HCT116 (cell line): ENCODE results near the gene NXPH2. TPM values are rescaled to one million over a fixed set of nuclear protein-coding genes. Genes with fewer than 3 reads are reported as not detected.

ENCODE experiments used
- ATAC-seq: fragments of 200-7000 bp; cut with Tn5 transposase; 2 replicates; pipeline ENCODE4 v1.9.1; 2020; ENCODE audit warnings: mild to moderate bottlenecking, moderate library complexity
- BruUV-seq: library from RNA; stranded (reverse); fragments of 400-500 nt; replicated peaks from 2 replicates; lab custom pipeline; 2021; lab: Mats Ljungman, UMichigan
- CTCF ChIA-PET: fragments of 300-600 bp; sonication (Branson Sonifier 250); formaldehyde crosslinking; loops from one replicate; lab custom pipeline; 2021; ENCODE audit warnings: antibody characterized with exemption; lab: Charles Lee
- POLR2A ChIA-PET: fragments of 300-600, 350-600 bp; sonication (Branson Sonifier 250); formaldehyde crosslinking; loops from one replicate; lab custom pipeline; 2021; ENCODE audit warnings: antibody characterized with exemption; lab: Charles Lee
- RAD21 ChIA-PET, 2 experiments: fragments of 300-600 bp; sonication (Branson Sonifier 250); formaldehyde crosslinking; loops; one replicate each; lab custom pipeline; 2023; ENCODE audit warnings: low total read pairs in 2 of 2; ENCODE audit not compliant: uncharacterized antibody in 2 of 2, unreplicated experiment in 2 of 2, low non-redundant PET in 1 of 2; lab: Charles Lee
- DNase-seq: peaks from one replicate; pipeline ENCODE4 v3.0.0-alpha.2; 2010; ENCODE audit warnings: low read depth, low spot score
- H2AFZ ChIP-seq: fragments of 200-600 bp; shearing (Covaris generic), sonication (generic); 2 replicates; pipeline ENCODE4 v1.6.1; 2017; ENCODE audit warnings: low read depth, mixed run types, mixed read lengths, antibody characterized with exemption, low read length; ENCODE audit not compliant: poor library complexity, severe bottlenecking
- H3K27ac ChIP-seq: 2 replicates; pipeline ENCODE4 v1.5.1; 2012; ENCODE audit warnings: low read depth, low read length
- H3K27me3 ChIP-seq: fragments of 200-600 bp; sonication (generic); 2 replicates; pipeline ENCODE4 v1.6.1; 2016; ENCODE audit warnings: mixed run types, low read length, mixed read lengths; ENCODE audit not compliant: insufficient read depth
- H3K36me3 ChIP-seq, 2 experiments: fragments of 200-500 bp in 1 of 2; fragments of 200-600 bp in 1 of 2; sonication (Bioruptor generic) in 1 of 2; sonication (generic) in 1 of 2; 2 replicates each; pipeline versions ENCODE4 v1.5.1 to v1.6.1; 2014 to 2016; ENCODE audit warnings: low read length in 2 of 2, inconsistent platforms in 1 of 2, mixed read lengths in 1 of 2, mixed run types in 1 of 2; ENCODE audit not compliant: insufficient read depth in 2 of 2, control insufficient read depth in 1 of 2
- H3K4me1 ChIP-seq, 2 experiments: fragments of 200-600 bp in 1 of 2; sonication (generic) in 1 of 2; 2 replicates each; pipeline versions ENCODE4 v1.5.1 to v1.6.1; 2012 to 2017; ENCODE audit warnings: low read length in 2 of 2, inconsistent platforms in 1 of 2, mild to moderate bottlenecking in 1 of 2, mixed read lengths in 1 of 2, mixed run types in 1 of 2, moderate library complexity in 1 of 2; ENCODE audit not compliant: insufficient read depth in 2 of 2, control insufficient read depth in 1 of 2
- H3K4me2 ChIP-seq: fragments of 200-600 bp; sonication (generic); 2 replicates; pipeline ENCODE4 v1.6.1; 2017; ENCODE audit warnings: mixed run types, low read length, mixed read lengths
- H3K4me3 ChIP-seq, 2 experiments: fragments of 200-600 bp in 1 of 2; sonication (generic) in 1 of 2; replicated peaks in 1 of 2; 2 replicates each; pipeline ENCODE4 v1.5.1; 2011 to 2016; ENCODE audit warnings: low read length in 2 of 2, control low read depth in 1 of 2, low read depth in 1 of 2, mild to moderate bottlenecking in 1 of 2, mixed read lengths in 1 of 2, mixed run types in 1 of 2
- H3K79me2 ChIP-seq: fragments of 200-600 bp; sonication (generic); 2 replicates; pipeline ENCODE4 v1.6.1; 2017; ENCODE audit warnings: mild to moderate bottlenecking, mixed run types, low read length, moderate library complexity, mixed read lengths; ENCODE audit not compliant: insufficient read depth
- H3K9ac ChIP-seq: fragments of 200-600 bp; sonication (generic); 2 replicates; pipeline ENCODE4 v1.6.1; 2016; ENCODE audit warnings: low read length, mixed read lengths
- H3K9me2 ChIP-seq: fragments of 200-600 bp; sonication (generic), shearing (Covaris generic); 2 replicates; pipeline ENCODE4 v1.6.1; 2017; ENCODE audit warnings: mixed run types, mild to moderate bottlenecking, moderate library complexity; ENCODE audit not compliant: insufficient read depth
- H3K9me3 ChIP-seq, 2 experiments: fragments of 200-500 bp in 1 of 2; fragments of 200-600 bp in 1 of 2; sonication (Bioruptor generic) in 1 of 2; sonication (generic) in 1 of 2; 2 replicates each; pipeline ENCODE4 v1.6.1; 2014 to 2017; ENCODE audit warnings: low read length in 2 of 2, mixed read lengths in 2 of 2, inconsistent platforms in 1 of 2, low read depth in 1 of 2, mild to moderate bottlenecking in 1 of 2, mixed run types in 1 of 2, moderate library complexity in 1 of 2; ENCODE audit not compliant: control insufficient read depth in 1 of 2, insufficient read depth in 1 of 2
- H4K20me1 ChIP-seq: fragments of 200-600 bp; sonication (generic), shearing (Covaris generic); 2 replicates; pipeline ENCODE4 v1.6.1; 2017; ENCODE audit warnings: mixed run types, mild to moderate bottlenecking, moderate library complexity; ENCODE audit not compliant: insufficient read depth
- CBX3 ChIP-seq: IDR thresholded peaks from 2 replicates; pipeline ENCODE4 v1.6.1; 2012; ENCODE audit warnings: low read depth
- CEBPB ChIP-seq: IDR thresholded peaks from 2 replicates; pipeline ENCODE4 v1.6.1; 2012; ENCODE audit warnings: low read depth
- ELF1 ChIP-seq: IDR thresholded peaks from 2 replicates; pipeline ENCODE4 v1.6.1; 2012; ENCODE audit warnings: low read depth, borderline replicate concordance
- EZH2 ChIP-seq: fragments of 200-600 bp; sonication (generic); IDR thresholded peaks from 2 replicates; pipeline ENCODE4 v1.6.1; 2017; ENCODE audit warnings: antibody characterized with exemption, mixed run types
- FOSL1 ChIP-seq: IDR thresholded peaks from 2 replicates; pipeline ENCODE4 v1.6.1; 2012; ENCODE audit warnings: low read depth
- JUND ChIP-seq: IDR thresholded peaks from 2 replicates; pipeline ENCODE4 v1.6.1; 2012
- RAD21 ChIP-seq: IDR thresholded peaks from 2 replicates; pipeline ENCODE4 v1.6.1; 2012; ENCODE audit warnings: low read depth, mild to moderate bottlenecking
- SIN3A ChIP-seq: IDR thresholded peaks from 2 replicates; pipeline ENCODE4 v1.6.1; 2012; ENCODE audit warnings: low read depth
- SRF ChIP-seq: IDR thresholded peaks from 2 replicates; pipeline ENCODE4 v1.6.1; 2012; ENCODE audit warnings: low read depth
- TCF7L2 ChIP-seq: IDR thresholded peaks from 2 replicates; pipeline ENCODE4 v1.7.0; 2011; ENCODE audit warnings: borderline replicate concordance, inconsistent platforms; ENCODE audit not compliant: insufficient read depth, insufficient read length; ENCODE audit errors: extremely low read depth
- YY1 ChIP-seq: IDR thresholded peaks from 2 replicates; pipeline ENCODE4 v1.6.1; 2011; ENCODE audit warnings: low read length, low read depth, moderate library complexity, mild to moderate bottlenecking; ENCODE audit not compliant: insufficient replicate concordance; ENCODE audit errors: extremely low read depth
- ZFX ChIP-seq: fragments of 450-650 bp; IDR thresholded peaks from 2 replicates; pipeline ENCODE4 v1.6.1; 2017
- ZNF274 ChIP-seq: fragments of 200-500 bp; sonication (Bioruptor generic); IDR thresholded peaks from 2 replicates; pipeline ENCODE4 v1.6.1; 2014; ENCODE audit warnings: mild to moderate bottlenecking, low read depth, low read length, inconsistent platforms
- intact Hi-C: fragments of 100-400 bp; cut with micrococcal nuclease; formaldehyde crosslinking; loops from 2 replicates; pipeline ENCODE4 v1.10.0; 2022
- total RNA-seq: library from RNA; stranded (reverse); gene quantifications from one replicate; pipeline ENCODE4 v1.2.1, GENCODE V29; 2021; ENCODE audit not compliant: unreplicated experiment
- TF ChIP-seq, protein P1 (sequence below), 3 experiments: fragments of 200-600 bp in 1 of 3; sonication (generic) in 1 of 3; IDR thresholded peaks in 2 of 3; conservative IDR thresholded peaks in 1 of 3; 2 replicates each; pipeline ENCODE4 v1.5.1; 2012 to 2017; ENCODE audit warnings: low read depth in 2 of 3, low read length in 2 of 3, antibody characterized with exemption in 1 of 3, borderline replicate concordance in 1 of 3, control low read depth in 1 of 3, mild to moderate bottlenecking in 1 of 3, mixed read lengths in 1 of 3, mixed run types in 1 of 3, moderate library complexity in 1 of 3; ENCODE audit not compliant: insufficient read depth in 1 of 3
- TF ChIP-seq, protein P2 (sequence below): IDR thresholded peaks from 2 replicates; pipeline ENCODE4 v1.6.1; 2012
- TF ChIP-seq, protein P3 (sequence below): IDR thresholded peaks from 2 replicates; pipeline ENCODE4 v1.6.1; 2012

The NXPH2 gene
- total RNA-seq, 1 experiment from 2014 or later = not detected

DNA sequence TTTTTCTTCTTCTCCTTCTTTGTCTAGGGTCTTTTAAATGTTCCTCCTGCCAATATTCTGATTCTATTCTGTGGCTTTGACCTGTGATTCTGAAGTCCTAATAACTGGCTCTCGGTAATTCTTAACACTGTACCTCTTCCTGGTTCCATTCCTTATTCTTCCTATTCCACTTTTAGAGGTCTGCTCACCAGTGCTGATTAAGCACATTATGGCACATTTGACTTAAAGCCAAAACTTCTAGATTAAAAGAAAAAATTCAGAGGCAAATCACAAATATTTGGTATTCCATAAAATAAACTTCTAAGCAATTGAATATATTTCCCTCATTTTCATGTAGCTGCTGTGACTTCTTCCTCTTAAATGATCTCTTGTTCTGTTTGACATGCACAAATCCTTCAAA is 47.5 kb downstream of the NXPH2 start:
- peaks cover 0 to 13% of the 10 kb centered on the region in 2 experiments; a peak in 2 of 4 replicates for H3K9me3 ChIP-seq
- H3K27me3 ChIP-seq = no peaks in the 10 kb centered on the region
- H3K79me2 ChIP-seq = no peaks in the 10 kb centered on the region
- DNase-seq (no peak), ATAC-seq (no peak)
- H3K9ac ChIP-seq = no peak overlapping the region
- no peaks in the 10 kb centered on the region for H4K20me1 ChIP-seq
- no peaks in the 10 kb centered on the region for H3K4me1 ChIP-seq
- H3K4me2 ChIP-seq = no peak overlapping the region
- POLR2A ChIA-PET = no interaction called here
- BruUV-seq = no TSS peak
- RAD21 ChIA-PET = no interaction called here
- no peaks in the 10 kb centered on the region for H3K9me2 ChIP-seq
- no peaks in the 10 kb centered on the region for H3K36me3 ChIP-seq
- intact Hi-C loops = no loop called here
- CTCF ChIA-PET = no interaction called here
- H3K27ac ChIP-seq = no peak overlapping the region
- TF ChIP-seq, protein P1, sequence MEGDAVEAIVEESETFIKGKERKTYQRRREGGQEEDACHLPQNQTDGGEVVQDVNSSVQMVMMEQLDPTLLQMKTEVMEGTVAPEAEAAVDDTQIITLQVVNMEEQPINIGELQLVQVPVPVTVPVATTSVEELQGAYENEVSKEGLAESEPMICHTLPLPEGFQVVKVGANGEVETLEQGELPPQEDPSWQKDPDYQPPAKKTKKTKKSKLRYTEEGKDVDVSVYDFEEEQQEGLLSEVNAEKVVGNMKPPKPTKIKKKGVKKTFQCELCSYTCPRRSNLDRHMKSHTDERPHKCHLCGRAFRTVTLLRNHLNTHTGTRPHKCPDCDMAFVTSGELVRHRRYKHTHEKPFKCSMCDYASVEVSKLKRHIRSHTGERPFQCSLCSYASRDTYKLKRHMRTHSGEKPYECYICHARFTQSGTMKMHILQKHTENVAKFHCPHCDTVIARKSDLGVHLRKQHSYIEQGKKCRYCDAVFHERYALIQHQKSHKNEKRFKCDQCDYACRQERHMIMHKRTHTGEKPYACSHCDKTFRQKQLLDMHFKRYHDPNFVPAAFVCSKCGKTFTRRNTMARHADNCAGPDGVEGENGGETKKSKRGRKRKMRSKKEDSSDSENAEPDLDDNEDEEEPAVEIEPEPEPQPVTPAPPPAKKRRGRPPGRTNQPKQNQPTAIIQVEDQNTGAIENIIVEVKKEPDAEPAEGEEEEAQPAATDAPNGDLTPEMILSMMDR (IDR thresholded peaks at IDR 0.05 in 2 of 3, conservative IDR thresholded peaks at IDR 0.05 in 1 of 3; ENCODE audit: borderline replicate concordance in 1 of 3, insufficient read depth in 1 of 3, low read depth in 2 of 3, low read length in 2 of 3) = no peak
- TF ChIP-seq, protein P2, sequence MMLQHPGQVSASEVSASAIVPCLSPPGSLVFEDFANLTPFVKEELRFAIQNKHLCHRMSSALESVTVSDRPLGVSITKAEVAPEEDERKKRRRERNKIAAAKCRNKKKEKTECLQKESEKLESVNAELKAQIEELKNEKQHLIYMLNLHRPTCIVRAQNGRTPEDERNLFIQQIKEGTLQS = no peak
- TF ChIP-seq TCF7L2 (no peak), ELF1 (no peak), ZFX (no peak), YY1 (no peak), JUND (no peak), EZH2 (no peak), SRF (no peak), SIN3A (no peak), RAD21 (no peak), FOSL1 (no peak), CBX3 (no peak), CEBPB (no peak), ZNF274 (no peak)
- TF ChIP-seq, protein P3, sequence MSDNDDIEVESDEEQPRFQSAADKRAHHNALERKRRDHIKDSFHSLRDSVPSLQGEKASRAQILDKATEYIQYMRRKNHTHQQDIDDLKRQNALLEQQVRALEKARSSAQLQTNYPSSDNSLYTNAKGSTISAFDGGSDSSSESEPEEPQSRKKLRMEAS = no peak
- H2AFZ ChIP-seq = no peak overlapping the region
- no peak overlapping the region for H3K4me3 ChIP-seq
